Astrocyte of the spinal cord (primary cell): ENCODE measurements around the gene PLCH1.

Experiments used
- DNase-seq: peaks from one replicate; pipeline ENCODE4 v3.0.0; 2011; ENCODE audit warnings: low read depth, low spot score
- H3K4me3 ChIP-seq: 2 replicates; pipeline ENCODE4 v1.5.1; 2011; ENCODE audit warnings: low read depth, mild to moderate bottlenecking, low read length, moderate library complexity
- in situ Hi-C: cut with HindIII; loops from 2 replicates; pipeline ENCODE4 v1.10.0; 2017; ENCODE audit warnings: low sequenced_read_pairs
- TF ChIP-seq, protein P1 (sequence below): IDR thresholded peaks from 2 replicates; pipeline ENCODE4 v1.5.1; 2012; ENCODE audit warnings: low read depth, mild to moderate bottlenecking, low read length, inconsistent platforms

Gene PLCH1

DNA sequence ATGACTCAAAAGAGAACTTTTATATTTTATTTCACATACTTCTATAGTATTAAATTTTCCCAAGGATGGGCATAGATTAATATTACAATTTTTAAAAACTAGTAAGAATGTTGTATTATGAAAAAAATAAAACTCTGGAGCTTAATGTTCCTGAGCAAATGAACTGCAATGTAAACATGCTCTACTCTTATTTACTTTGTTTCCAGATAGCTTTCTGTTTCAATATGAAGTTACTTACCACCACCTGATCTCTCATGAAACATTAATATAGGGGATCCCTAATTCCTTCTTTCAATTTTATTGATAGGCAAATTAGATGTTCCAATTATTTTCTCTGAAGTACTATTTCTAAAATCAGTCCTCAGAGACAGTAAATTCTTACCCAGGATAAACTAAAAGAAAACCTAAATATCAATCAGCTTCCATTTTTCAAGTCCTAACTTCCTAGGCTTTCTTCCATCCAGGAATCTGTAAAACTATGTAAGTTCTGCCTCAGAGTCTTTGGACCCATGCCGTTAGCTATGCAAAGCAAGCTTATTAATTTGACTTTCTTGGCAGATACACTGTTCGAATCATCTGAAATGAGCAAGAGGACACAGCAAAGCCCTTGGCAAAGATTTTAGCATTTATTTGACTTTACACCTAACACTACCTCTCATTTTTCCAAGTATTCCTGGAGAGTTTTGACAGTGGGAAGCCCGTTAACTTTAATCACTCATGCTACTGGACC is 93.2 kb downstream of the PLCH1 start:
- TF ChIP-seq, protein P1, sequence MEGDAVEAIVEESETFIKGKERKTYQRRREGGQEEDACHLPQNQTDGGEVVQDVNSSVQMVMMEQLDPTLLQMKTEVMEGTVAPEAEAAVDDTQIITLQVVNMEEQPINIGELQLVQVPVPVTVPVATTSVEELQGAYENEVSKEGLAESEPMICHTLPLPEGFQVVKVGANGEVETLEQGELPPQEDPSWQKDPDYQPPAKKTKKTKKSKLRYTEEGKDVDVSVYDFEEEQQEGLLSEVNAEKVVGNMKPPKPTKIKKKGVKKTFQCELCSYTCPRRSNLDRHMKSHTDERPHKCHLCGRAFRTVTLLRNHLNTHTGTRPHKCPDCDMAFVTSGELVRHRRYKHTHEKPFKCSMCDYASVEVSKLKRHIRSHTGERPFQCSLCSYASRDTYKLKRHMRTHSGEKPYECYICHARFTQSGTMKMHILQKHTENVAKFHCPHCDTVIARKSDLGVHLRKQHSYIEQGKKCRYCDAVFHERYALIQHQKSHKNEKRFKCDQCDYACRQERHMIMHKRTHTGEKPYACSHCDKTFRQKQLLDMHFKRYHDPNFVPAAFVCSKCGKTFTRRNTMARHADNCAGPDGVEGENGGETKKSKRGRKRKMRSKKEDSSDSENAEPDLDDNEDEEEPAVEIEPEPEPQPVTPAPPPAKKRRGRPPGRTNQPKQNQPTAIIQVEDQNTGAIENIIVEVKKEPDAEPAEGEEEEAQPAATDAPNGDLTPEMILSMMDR: no peak
- DNase-seq: no peak
- no peak overlapping the region for H3K4me3 ChIP-seq
- in situ Hi-C loops: no loop called here

DNA sequence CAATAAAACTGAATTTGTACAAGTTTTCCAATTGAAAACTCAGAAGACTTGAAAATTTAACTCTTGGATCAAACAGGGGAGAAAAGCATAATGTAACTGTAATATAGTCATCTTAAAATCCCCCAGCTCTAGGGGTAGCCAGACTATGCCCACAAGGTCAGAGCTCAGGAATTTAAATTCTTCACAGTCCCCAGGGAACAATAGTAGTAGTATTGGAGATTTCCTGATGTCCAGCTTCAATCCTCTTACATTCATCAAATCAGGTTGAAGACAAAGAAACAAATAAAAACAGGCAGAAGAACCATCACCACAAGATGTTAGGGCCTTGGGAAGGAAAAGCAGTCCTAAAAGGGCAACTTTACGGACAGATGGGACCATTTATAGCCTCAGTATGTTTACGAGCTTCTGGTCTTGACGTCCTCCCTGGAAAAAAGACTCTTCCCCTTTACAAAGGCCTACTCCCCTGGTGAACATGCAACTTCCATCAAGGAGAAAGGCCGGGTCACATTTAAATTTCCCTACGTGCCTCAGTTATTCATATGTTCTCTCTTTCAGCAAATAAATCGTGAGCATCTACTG is 96.8 kb downstream of the PLCH1 start:
- no peak overlapping the region for H3K4me3 ChIP-seq
- TF ChIP-seq, protein P1: no peak
- in situ Hi-C loops: no loop called here
- no peak for DNase-seq

DNA sequence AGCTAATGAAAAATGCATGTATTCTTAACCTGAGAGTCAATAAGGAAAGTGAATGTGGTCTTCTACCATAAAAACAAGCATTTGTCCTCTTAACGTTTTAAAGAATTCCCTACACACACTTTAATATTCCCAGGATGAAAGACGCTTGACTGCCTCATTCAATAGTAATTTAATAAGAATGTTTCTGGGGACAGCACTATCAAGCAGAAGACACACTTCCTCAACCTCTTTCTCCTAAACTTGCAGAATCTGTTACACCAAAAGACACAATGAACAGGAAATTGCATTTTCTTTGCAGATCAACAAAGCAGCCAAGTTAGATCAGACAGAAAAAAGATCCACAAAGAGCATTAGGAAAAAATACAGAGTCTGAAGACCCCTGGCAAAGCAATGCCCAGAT is 97.7 kb downstream of the PLCH1 start:
- in situ Hi-C loops: no loop called here
- no peak for DNase-seq
- H3K4me3 ChIP-seq: no peak overlapping the region
- TF ChIP-seq, protein P1: no peak

DNA sequence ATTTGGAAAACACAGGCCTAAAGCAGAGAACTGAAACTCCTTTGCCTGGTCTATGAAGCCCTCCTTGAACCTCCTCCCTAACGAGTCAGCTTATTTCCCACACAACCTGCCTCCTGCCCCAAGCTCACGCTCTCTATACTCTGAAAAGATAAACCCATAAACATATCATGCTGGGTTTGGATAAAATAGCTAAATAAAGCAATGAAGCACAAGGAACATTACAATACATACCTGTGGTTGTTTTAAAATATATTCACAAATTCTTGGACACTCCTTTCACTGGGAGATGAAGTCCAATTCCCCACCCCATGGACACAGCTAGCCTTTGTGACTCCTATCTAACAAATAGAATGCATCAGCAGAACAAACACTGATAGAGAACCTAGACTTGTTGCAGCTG is 98.2 kb downstream of the PLCH1 start:
- TF ChIP-seq, protein P1: no peak
- in situ Hi-C loops: no loop called here
- DNase-seq: no peak

DNA sequence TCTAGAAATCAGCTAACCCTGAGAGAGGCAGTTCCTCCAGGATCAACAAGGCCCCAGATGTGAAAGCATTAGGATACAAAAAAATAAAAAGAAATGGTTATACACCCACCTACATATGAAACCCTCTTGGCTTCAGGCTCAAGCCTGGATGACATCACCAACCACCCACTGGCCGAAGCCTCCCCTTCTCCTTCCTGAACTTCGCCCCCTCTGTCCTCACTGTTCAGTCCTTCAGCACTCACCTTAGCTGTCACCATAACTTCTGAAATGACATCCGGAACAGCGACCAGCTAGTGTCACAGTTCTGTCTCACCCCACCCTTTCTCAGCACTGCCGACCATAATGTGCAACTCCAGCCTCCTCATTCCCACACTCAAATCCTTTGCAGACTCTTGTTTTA is 98.7 kb downstream of the PLCH1 start:
- no peak overlapping the region for H3K4me3 ChIP-seq
- TF ChIP-seq, protein P1: no peak
- no peak for DNase-seq
- in situ Hi-C loops: no loop called here

More for the DNA sequence above, 98.2 kb downstream of the PLCH1 start:
- H3K4me3 ChIP-seq: no peak overlapping the region

DNA sequence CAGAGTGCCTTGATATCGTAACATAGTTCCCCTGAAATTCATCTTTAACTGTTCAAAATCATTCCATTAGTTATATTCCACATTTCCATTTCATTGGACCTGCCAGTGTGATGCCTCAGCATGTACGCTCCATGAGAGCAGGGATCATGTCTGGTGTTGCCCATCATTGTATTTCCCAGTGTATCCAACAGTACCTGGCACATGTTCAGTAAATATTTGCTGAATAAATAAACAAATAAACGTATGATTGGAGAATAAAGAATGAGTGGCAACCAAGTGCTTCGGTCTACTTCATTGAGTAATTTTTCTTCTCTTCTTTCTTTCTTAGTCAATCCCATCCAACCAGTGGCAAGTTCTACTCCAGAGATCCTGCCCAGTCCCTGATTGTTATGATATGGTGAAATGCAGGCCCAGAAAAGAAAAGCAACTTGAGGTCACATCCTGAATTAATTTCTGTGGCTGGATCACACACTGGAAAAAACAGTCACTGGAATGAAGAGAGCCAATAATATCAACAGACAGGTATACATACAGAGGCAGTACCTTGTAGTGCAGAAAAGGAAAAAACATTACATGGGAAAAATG is 101.2 kb downstream of the PLCH1 start:
- in situ Hi-C loops: no loop called here
- DNase-seq: no peak
- no peak overlapping the region for H3K4me3 ChIP-seq
- TF ChIP-seq, protein P1: no peak
